HEK293 (cell line): ENCODE measurements around the gene FTO.

Experiments used
- CTCF ChIP-seq: fragments of 450-650 bp; formaldehyde crosslinking; IDR thresholded peaks from 2 replicates; pipeline ENCODE4 v1.5.1; 2016; ENCODE audit warnings: missing biosample characterization, missing genetic modification characterization
- KLF10 ChIP-seq: fragments of 450-650 bp; IDR thresholded peaks from 2 replicates; pipeline ENCODE4 v1.5.1; 2018; ENCODE audit warnings: missing biosample characterization, mild to moderate bottlenecking, missing genetic modification characterization
- KLF9 ChIP-seq: fragments of 450-650 bp; formaldehyde crosslinking; IDR thresholded peaks from 2 replicates; pipeline ENCODE4 v1.5.1; 2016; ENCODE audit warnings: missing biosample characterization, missing genetic modification characterization, low read depth
- SCRT2 ChIP-seq: fragments of 450-650 bp; formaldehyde crosslinking; IDR thresholded peaks from 2 replicates; pipeline ENCODE4 v1.5.1; 2016; ENCODE audit warnings: missing biosample characterization, missing genetic modification characterization
- TCF7L2 ChIP-seq: IDR thresholded peaks from 2 replicates; pipeline ENCODE4 v1.6.1; 2011; ENCODE audit warnings: low read depth, mild to moderate bottlenecking, inconsistent platforms, low read length, moderate library complexity, borderline replicate concordance
- YY1 ChIP-seq: fragments of 450-650 bp; formaldehyde crosslinking; IDR thresholded peaks from 2 replicates; pipeline ENCODE4 v1.5.1; 2018; ENCODE audit warnings: missing biosample characterization, missing genetic modification characterization
- ZBTB21 ChIP-seq: fragments of 450-650 bp; formaldehyde crosslinking; IDR thresholded peaks from 2 replicates; pipeline ENCODE4 v1.5.1; 2017; ENCODE audit warnings: missing biosample characterization, missing genetic modification characterization
- ZNF140 ChIP-seq: fragments of 450-650 bp; formaldehyde crosslinking; IDR thresholded peaks from 2 replicates; pipeline ENCODE4 v1.5.1; 2016; ENCODE audit warnings: missing biosample characterization, missing genetic modification characterization
- ZNF223 ChIP-seq: fragments of 450-650 bp; formaldehyde crosslinking; IDR thresholded peaks from 2 replicates; pipeline ENCODE4 v1.5.1; 2016; ENCODE audit warnings: missing biosample characterization, missing genetic modification characterization
- ZNF449 ChIP-seq: fragments of 450-650 bp; formaldehyde crosslinking; IDR thresholded peaks from 2 replicates; pipeline ENCODE4 v1.5.1; 2017; ENCODE audit warnings: missing biosample characterization, mild to moderate bottlenecking, missing genetic modification characterization, moderate library complexity
- ZNF488 ChIP-seq: fragments of 450-650 bp; formaldehyde crosslinking; IDR thresholded peaks from 2 replicates; pipeline ENCODE4 v1.5.1; 2016; ENCODE audit warnings: missing biosample characterization, missing genetic modification characterization
- ZNF555 ChIP-seq: fragments of 450-650 bp; formaldehyde crosslinking; conservative IDR thresholded peaks from 2 replicates; pipeline ENCODE4 v1.5.1; 2017; ENCODE audit warnings: missing biosample characterization, mild to moderate bottlenecking, missing genetic modification characterization, inconsistent platforms
- ZSCAN18 ChIP-seq: fragments of 450-650 bp; formaldehyde crosslinking; IDR thresholded peaks from 2 replicates; pipeline ENCODE4 v1.5.1; 2016; ENCODE audit warnings: missing biosample characterization, missing genetic modification characterization
- TF ChIP-seq, protein P1 (sequence below): fragments of 450-650 bp; formaldehyde crosslinking; IDR thresholded peaks from 2 replicates; pipeline ENCODE4 v1.5.1; 2017; ENCODE audit warnings: missing biosample characterization, missing genetic modification characterization

GRCh38 chr16:54164789-54165173, 460.8 kb downstream of the FTO start:
- no peak for TF ChIP-seq CTCF (tag by site-specific recombination)
- TF ChIP-seq ZSCAN18 (tag by site-specific recombination): no peak
- no peak for TF ChIP-seq TCF7L2
- no peak for TF ChIP-seq YY1 (tag by site-specific recombination)
- TF ChIP-seq, protein P1, sequence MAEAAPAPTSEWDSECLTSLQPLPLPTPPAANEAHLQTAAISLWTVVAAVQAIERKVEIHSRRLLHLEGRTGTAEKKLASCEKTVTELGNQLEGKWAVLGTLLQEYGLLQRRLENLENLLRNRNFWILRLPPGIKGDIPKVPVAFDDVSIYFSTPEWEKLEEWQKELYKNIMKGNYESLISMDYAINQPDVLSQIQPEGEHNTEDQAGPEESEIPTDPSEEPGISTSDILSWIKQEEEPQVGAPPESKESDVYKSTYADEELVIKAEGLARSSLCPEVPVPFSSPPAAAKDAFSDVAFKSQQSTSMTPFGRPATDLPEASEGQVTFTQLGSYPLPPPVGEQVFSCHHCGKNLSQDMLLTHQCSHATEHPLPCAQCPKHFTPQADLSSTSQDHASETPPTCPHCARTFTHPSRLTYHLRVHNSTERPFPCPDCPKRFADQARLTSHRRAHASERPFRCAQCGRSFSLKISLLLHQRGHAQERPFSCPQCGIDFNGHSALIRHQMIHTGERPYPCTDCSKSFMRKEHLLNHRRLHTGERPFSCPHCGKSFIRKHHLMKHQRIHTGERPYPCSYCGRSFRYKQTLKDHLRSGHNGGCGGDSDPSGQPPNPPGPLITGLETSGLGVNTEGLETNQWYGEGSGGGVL (tag by site-specific recombination): no peak
- TF ChIP-seq KLF9 (tag by site-specific recombination): no peak
- TF ChIP-seq ZBTB21: no peak
- no peak for TF ChIP-seq KLF10 (tag by site-specific recombination)
- no peak for TF ChIP-seq ZNF488 (tag by site-specific recombination)
- TF ChIP-seq SCRT2 (tag by site-specific recombination): no peak
- TF ChIP-seq ZNF449 (tag by site-specific recombination): no peak
- TF ChIP-seq ZNF223 (tag by site-specific recombination): no peak
- TF ChIP-seq ZNF555 (tag by site-specific recombination): no peak
- TF ChIP-seq ZNF140 (tag by site-specific recombination): no peak
